Endothelial cell (in vitro differentiated cells): ENCODE results near the gene DNAJB8. TPM values are rescaled to one million over a fixed set of nuclear protein-coding genes. Genes with fewer than 3 reads are reported as not detected.

ENCODE experiments used
- DNase-seq: peaks from one replicate; pipeline ENCODE4 v3.0.0; 2021; ENCODE audit warnings: low spot score
- H3K27ac Mint-ChIP-seq: one replicate; pipeline ENCODE4 v1.8.0; 2021; ENCODE audit warnings: mixed read lengths, inconsistent platforms; ENCODE audit not compliant: unreplicated experiment
- H3K27me3 Mint-ChIP-seq: one replicate; pipeline ENCODE4 v1.8.0; 2021; ENCODE audit warnings: mild to moderate bottlenecking, moderate library complexity, mixed read lengths, inconsistent platforms; ENCODE audit not compliant: unreplicated experiment
- H3K36me3 Mint-ChIP-seq: one replicate; pipeline ENCODE4 v1.8.0; 2021; ENCODE audit warnings: mild to moderate bottlenecking, low read depth, mixed read lengths, inconsistent platforms; ENCODE audit not compliant: unreplicated experiment
- H3K4me1 Mint-ChIP-seq: one replicate; pipeline ENCODE4 v1.8.0; 2021; ENCODE audit warnings: mild to moderate bottlenecking, mixed read lengths, inconsistent platforms; ENCODE audit not compliant: unreplicated experiment
- H3K4me3 Mint-ChIP-seq: one replicate; pipeline ENCODE4 v1.8.0; 2021; ENCODE audit warnings: mild to moderate bottlenecking, mixed read lengths, inconsistent platforms; ENCODE audit not compliant: unreplicated experiment
- H3K9me3 Mint-ChIP-seq: one replicate; pipeline ENCODE4 v1.8.0; 2021; ENCODE audit warnings: mixed read lengths, inconsistent platforms; ENCODE audit not compliant: unreplicated experiment
- CTCF ChIP-seq: fragments of 200-600 bp; sonication (generic); IDR thresholded peaks from one replicate; pipeline ENCODE4 v1.5.0; 2021; ENCODE audit warnings: antibody characterized with exemption; ENCODE audit not compliant: unreplicated experiment
- total RNA-seq: library from RNA; stranded (reverse); fragmentation: NEBNext Ultra II Directional; extraction: Animal tissue kit (Norgen Biotek cat#: 25700); gene quantifications from one replicate; pipeline ENCODE4 v1.2.1, GENCODE V29; 2021; ENCODE audit not compliant: unreplicated experiment

DNAJB8 gene
- total RNA-seq, 1 donor from 2014 or later, result not detected

DNA sequence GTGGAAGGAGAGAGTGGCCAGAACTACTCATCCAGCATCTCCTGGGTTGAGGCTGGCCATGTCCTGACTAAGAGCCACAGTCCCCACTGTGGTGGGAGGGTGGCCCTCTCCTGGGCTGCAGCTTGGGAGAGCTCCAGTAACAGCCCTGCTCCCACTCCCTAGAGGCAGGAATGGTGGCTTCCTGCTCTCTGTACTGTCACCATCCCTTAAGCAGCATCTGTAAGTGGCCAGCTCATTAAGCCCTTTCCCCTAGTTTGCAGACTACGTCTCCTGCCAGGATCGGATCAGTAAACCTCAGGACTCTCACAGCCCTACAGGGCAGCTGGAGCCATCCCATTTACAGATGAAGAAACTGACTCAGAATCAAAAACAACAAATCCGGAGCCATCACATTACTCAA lies 30.5 kb downstream of the DNAJB8 start:
- no peak overlapping the region for H3K4me3 Mint-ChIP-seq
- TF ChIP-seq CTCF, result no peak
- H3K27me3 Mint-ChIP-seq, result peaks cover 19% of the 10 kb centered on the region
- peaks cover 7% of the 10 kb centered on the region for H3K36me3 Mint-ChIP-seq
- DNase-seq, result no peak
- H3K9me3 Mint-ChIP-seq, result no peaks in the 10 kb centered on the region
- no peak overlapping the region for H3K27ac Mint-ChIP-seq
- H3K4me1 Mint-ChIP-seq, result peaks cover 10% of the 10 kb centered on the region

DNA sequence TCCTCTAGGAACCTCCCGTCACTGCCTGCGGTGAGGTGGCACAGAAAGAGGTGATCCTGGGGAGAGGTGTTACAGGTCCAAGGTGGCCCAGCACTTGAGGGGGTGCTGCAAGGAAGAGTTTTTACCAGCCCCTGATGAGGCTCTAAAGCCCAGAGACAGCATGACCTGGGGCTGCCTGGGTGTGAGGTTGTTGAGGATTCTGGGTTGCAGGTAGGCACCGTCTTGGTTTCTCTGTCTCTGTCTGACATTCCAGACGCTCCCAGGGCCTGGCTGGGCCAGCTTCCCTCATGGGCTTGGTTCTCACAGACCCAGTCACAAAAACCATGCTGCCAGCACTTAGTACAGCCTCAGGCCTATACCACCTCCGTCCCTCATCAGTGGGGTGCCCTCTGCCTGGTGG lies 31.1 kb downstream of the DNAJB8 start:
- no peak for TF ChIP-seq CTCF
- Mint-ChIP-seq H3K27ac (no peak overlapping the region), H3K9me3 (no peaks in the 10 kb centered on the region), H3K4me1 (peaks cover 10% of the 10 kb centered on the region), H3K36me3 (peaks cover 7% of the 10 kb centered on the region), H3K27me3 (peaks cover 23% of the 10 kb centered on the region), H3K4me3 (no peak overlapping the region)
- no peak for DNase-seq

DNA sequence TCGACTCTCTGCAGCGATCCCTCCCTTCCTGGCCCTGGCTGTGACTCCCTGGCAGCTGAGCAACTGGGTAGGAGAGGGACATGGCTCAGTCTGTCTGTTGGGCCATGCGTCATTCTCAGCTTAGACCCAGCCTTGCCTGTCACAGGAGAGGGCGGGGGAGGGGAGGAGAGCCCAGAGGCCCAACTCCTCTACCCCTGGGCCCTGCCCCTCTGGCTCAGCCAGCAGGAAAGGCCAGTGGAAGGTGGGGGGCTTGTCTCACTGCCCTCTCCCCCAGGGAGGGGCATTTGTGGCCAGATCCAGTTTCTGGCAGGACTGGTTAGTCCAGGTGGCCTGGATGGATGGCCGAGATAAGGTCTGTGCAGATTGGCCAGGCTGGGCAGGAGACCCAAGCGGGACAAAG lies 31.6 kb downstream of the DNAJB8 start:
- Mint-ChIP-seq H3K9me3 (no peaks in the 10 kb centered on the region), H3K4me1 (peaks cover 10% of the 10 kb centered on the region), H3K27me3 (peaks cover 19% of the 10 kb centered on the region), H3K4me3 (no peak overlapping the region), H3K36me3 (peaks cover 7% of the 10 kb centered on the region), H3K27ac (no peak overlapping the region)
- no peak for TF ChIP-seq CTCF
- no peak for DNase-seq

DNA sequence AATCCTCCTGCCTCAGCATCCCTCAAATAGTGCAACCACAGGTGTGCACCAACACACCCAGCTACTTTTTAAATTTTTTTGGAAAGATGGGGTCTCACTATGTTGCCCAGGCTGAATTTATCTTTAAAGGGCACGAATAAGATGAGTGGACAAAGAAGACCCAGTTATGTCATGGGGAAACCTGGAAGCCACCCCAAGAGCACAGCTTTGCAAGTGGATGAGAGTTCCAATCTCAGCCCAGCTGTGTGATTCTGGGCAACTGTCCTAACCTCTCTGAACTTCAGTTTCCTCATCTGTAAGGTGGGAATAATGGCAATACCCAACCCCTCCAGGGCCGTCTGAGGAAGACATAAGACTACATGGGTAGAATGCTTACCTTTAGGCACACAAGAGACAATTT lies 32.2 kb downstream of the DNAJB8 start:
- no peak overlapping the region for H3K27ac Mint-ChIP-seq
- peaks cover 10% of the 10 kb centered on the region for H3K4me1 Mint-ChIP-seq
- DNase-seq, result no peak
- no peaks in the 10 kb centered on the region for H3K9me3 Mint-ChIP-seq
- peaks cover 7% of the 10 kb centered on the region for H3K36me3 Mint-ChIP-seq
- H3K4me3 Mint-ChIP-seq, result no peak overlapping the region
- TF ChIP-seq CTCF, result no peak
- H3K27me3 Mint-ChIP-seq, result peaks cover 19% of the 10 kb centered on the region

- Mint-ChIP-seq H3K4me1 (peaks cover 10% of the 10 kb centered on the region), H3K27me3 (peaks cover 21% of the 10 kb centered on the region), H3K4me3 (no peak overlapping the region), H3K36me3 (peaks cover 7% of the 10 kb centered on the region), H3K27ac (no peak overlapping the region), H3K9me3 (no peaks in the 10 kb centered on the region)
- no peak for DNase-seq
- TF ChIP-seq CTCF, result no peak
Observed at GRCh38 chr3:128433837-128434165, 32.9 kb downstream of the DNAJB8 start.
